HL-60 (cell line): ENCODE data around the gene ARID2.

Experiments
- POLR2AphosphoS5 ChIP-seq: IDR thresholded peaks from 2 replicates; pipeline ENCODE4 v1.6.1; 2012; ENCODE audit warnings: low read depth
- TF ChIP-seq, protein P1 (sequence below): IDR thresholded peaks from one replicate; pipeline ENCODE4 v1.5.1; 2011; ENCODE audit warnings: low read length, control low read depth, inconsistent platforms; ENCODE audit not compliant: insufficient read depth

- TF ChIP-seq POLR2AphosphoS5 = no peak
- TF ChIP-seq, protein P1, sequence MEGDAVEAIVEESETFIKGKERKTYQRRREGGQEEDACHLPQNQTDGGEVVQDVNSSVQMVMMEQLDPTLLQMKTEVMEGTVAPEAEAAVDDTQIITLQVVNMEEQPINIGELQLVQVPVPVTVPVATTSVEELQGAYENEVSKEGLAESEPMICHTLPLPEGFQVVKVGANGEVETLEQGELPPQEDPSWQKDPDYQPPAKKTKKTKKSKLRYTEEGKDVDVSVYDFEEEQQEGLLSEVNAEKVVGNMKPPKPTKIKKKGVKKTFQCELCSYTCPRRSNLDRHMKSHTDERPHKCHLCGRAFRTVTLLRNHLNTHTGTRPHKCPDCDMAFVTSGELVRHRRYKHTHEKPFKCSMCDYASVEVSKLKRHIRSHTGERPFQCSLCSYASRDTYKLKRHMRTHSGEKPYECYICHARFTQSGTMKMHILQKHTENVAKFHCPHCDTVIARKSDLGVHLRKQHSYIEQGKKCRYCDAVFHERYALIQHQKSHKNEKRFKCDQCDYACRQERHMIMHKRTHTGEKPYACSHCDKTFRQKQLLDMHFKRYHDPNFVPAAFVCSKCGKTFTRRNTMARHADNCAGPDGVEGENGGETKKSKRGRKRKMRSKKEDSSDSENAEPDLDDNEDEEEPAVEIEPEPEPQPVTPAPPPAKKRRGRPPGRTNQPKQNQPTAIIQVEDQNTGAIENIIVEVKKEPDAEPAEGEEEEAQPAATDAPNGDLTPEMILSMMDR = no peak
These were observed 64.9 kb downstream of the ARID2 start for GRCh38 chr12:45794422-45794821.
